ENCODE results near the gene TECRL. TPM values are rescaled to one million over a fixed set of nuclear protein-coding genes. Genes with fewer than 3 reads are reported as not detected.

Gene TECRL
- total and polyA plus RNA-seq, 2 experiments from 2014 or later, result not detected

DNA sequence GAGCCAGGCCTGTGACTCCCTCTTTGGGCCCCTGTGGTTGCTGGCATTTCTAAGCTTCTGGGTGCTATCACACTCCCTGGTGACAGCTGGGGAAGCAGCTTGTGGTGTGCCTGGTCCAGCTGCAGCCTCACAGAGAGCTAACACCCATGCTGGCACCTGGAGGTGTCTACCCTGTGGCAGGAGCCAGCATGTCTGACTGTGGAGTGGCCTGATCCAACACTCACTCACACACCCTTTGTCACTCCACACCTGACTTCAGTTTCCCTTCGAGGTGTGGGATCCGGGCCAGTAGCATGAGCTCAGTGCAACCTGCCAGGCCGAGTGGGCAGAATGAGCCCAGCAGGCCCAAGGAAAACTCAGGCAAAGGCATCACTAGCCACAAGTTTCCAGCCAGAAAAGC, 67.5 kb downstream of the TECRL start:
- Histone ChIP-seq H3K9me2 (ENCODE audit: insufficient read depth) (no peaks in the 10 kb centered on the region), H4K20me1 (replicated peaks; ENCODE audit: insufficient read depth) (no peaks in the 10 kb centered on the region), H3K4me3 (no peak overlapping the region), H3K27ac (ENCODE audit: low read depth) (no peak overlapping the region), H3K27me3 (ENCODE audit: insufficient read depth) (no peaks in the 10 kb centered on the region), H2AFZ (no peak overlapping the region), H3K4me1 (ENCODE audit: insufficient read depth) (no peaks in the 10 kb centered on the region), H3F3A (replicated peaks; ENCODE audit: low read depth) (no peaks in the 10 kb centered on the region), H3K36me3 (ENCODE audit: insufficient read depth) (no peaks in the 10 kb centered on the region), H3K4me2 (no peak overlapping the region), H3K79me2 (replicated peaks; ENCODE audit: insufficient read depth) (no peaks in the 10 kb centered on the region)
- Mint-ChIP-seq H3K36me3 (ENCODE audit: low read depth) (no peaks in the 10 kb centered on the region), H3K4me3 (no peak overlapping the region), H3K4me1 (no peaks in the 10 kb centered on the region), H3K9me3 (peaks cover 5% of the 10 kb centered on the region; the same call in 2 of the 3 replicates), H3K27ac (no peak overlapping the region), H3K27me3 (ENCODE audit: insufficient read depth, low read depth, poor library complexity) (no peaks in the 10 kb centered on the region)
- ATAC-seq (no peak), DNase-seq (ENCODE audit: low spot score) (no peak)
- TF ChIP-seq POLR2AphosphoS5 (IDR thresholded peaks at IDR 0.05; ENCODE audit: low read depth) (no peak), EZH2 (IDR thresholded peaks at IDR 0.05; ENCODE audit: low read depth, unreplicated experiment) (no peak)

GRCh38 chr4:64340218-64341110, 68.8 kb downstream of the TECRL start:
- Histone ChIP-seq H3F3A (replicated peaks; ENCODE audit: low read depth) (no peaks in the 10 kb centered on the region), H3K4me3 (no peak overlapping the region), H3K27me3 (ENCODE audit: insufficient read depth) (no peaks in the 10 kb centered on the region), H3K9me2 (ENCODE audit: insufficient read depth) (no peaks in the 10 kb centered on the region), H2AFZ (no peak overlapping the region), H3K4me2 (no peak overlapping the region), H3K27ac (ENCODE audit: low read depth) (no peak overlapping the region), H3K4me1 (ENCODE audit: insufficient read depth) (no peaks in the 10 kb centered on the region), H3K36me3 (ENCODE audit: insufficient read depth) (no peaks in the 10 kb centered on the region), H4K20me1 (replicated peaks; ENCODE audit: insufficient read depth) (no peaks in the 10 kb centered on the region), H3K79me2 (replicated peaks; ENCODE audit: insufficient read depth) (no peaks in the 10 kb centered on the region)
- Mint-ChIP-seq H3K27ac (no peak overlapping the region), H3K4me3 (no peak overlapping the region), H3K27me3 (ENCODE audit: insufficient read depth, low read depth, poor library complexity) (no peaks in the 10 kb centered on the region), H3K4me1 (no peaks in the 10 kb centered on the region), H3K36me3 (ENCODE audit: low read depth) (no peaks in the 10 kb centered on the region), H3K9me3 (peaks cover 5% of the 10 kb centered on the region; the same call in 2 of the 3 replicates)
- ATAC-seq (no peak), DNase-seq (ENCODE audit: low spot score) (no peak)
- TF ChIP-seq EZH2phosphoT487 (IDR thresholded peaks at IDR 0.05; ENCODE audit: unreplicated experiment) (no peak), ZNF114 (CRISPR knock-in tag; IDR thresholded peaks at IDR 0.05) (no peak), ZNF462 (CRISPR knock-in tag; IDR thresholded peaks at IDR 0.05) (no peak), EZH2 (IDR thresholded peaks at IDR 0.05; ENCODE audit: low read depth, unreplicated experiment) (no peak), POLR2AphosphoS5 (IDR thresholded peaks at IDR 0.05; ENCODE audit: low read depth) (no peak), CREB1 (CRISPR knock-in tag; IDR thresholded peaks at IDR 0.05; ENCODE audit: low read depth) (no peak), STAT1 (IDR thresholded peaks at IDR 0.05; ENCODE audit: unreplicated experiment) (no peak)
- TF ChIP-seq, protein P1, sequence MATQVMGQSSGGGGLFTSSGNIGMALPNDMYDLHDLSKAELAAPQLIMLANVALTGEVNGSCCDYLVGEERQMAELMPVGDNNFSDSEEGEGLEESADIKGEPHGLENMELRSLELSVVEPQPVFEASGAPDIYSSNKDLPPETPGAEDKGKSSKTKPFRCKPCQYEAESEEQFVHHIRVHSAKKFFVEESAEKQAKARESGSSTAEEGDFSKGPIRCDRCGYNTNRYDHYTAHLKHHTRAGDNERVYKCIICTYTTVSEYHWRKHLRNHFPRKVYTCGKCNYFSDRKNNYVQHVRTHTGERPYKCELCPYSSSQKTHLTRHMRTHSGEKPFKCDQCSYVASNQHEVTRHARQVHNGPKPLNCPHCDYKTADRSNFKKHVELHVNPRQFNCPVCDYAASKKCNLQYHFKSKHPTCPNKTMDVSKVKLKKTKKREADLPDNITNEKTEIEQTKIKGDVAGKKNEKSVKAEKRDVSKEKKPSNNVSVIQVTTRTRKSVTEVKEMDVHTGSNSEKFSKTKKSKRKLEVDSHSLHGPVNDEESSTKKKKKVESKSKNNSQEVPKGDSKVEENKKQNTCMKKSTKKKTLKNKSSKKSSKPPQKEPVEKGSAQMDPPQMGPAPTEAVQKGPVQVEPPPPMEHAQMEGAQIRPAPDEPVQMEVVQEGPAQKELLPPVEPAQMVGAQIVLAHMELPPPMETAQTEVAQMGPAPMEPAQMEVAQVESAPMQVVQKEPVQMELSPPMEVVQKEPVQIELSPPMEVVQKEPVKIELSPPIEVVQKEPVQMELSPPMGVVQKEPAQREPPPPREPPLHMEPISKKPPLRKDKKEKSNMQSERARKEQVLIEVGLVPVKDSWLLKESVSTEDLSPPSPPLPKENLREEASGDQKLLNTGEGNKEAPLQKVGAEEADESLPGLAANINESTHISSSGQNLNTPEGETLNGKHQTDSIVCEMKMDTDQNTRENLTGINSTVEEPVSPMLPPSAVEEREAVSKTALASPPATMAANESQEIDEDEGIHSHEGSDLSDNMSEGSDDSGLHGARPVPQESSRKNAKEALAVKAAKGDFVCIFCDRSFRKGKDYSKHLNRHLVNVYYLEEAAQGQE (IDR thresholded peaks at IDR 0.05; ENCODE audit: unreplicated experiment), result no peak

Measured in GM23338 (cell line).